NCI-H526 (cell line): ENCODE results near the gene APC2.
A peak's percentile ranks its signal among the peaks of the same experiment; 100 is the strongest.
"Not testable (repeated sequence)": the region's sequence is repeated elsewhere in the genome, so short reads cannot be mapped to it uniquely, and the experiment has no call there.

ENCODE experiments used
- DNase-seq, 2 experiments: peaks; one replicate each; lab custom pipeline; 2025; lab: John Stamatoyannopoulos, UW

APC2 gene

GRCh38 chr19:1428738-1429391 is 21.1 kb upstream of the APC2 start:
- no peak for DNase-seq

- no peak for DNase-seq
Measured at GRCh38 chr19:1429750-1430149, 20.2 kb upstream of the APC2 start.

- DNase-seq, result no peak
Measured at GRCh38 chr19:1430246-1430645, 19.7 kb upstream of the APC2 start.

GRCh38 chr19:1431759-1432506 is 18.0 kb upstream of the APC2 start:
- no peak for DNase-seq

- DNase-seq, result no peak
Measured at GRCh38 chr19:1432507-1432887, 17.4 kb upstream of the APC2 start.

- DNase-seq, result no peak
Measured at GRCh38 chr19:1433119-1434039, 16.5 kb upstream of the APC2 start.

- no peak for DNase-seq
Measured at GRCh38 chr19:1434040-1434366, 15.9 kb upstream of the APC2 start.

- no peak for DNase-seq
Measured at GRCh38 chr19:1434577-1435060, 15.3 kb upstream of the APC2 start.

GRCh38 chr19:1435378-1435989 is 14.4 kb upstream of the APC2 start:
- DNase-seq, result no peak

- DNase-seq, result no peak
Measured at GRCh38 chr19:1437609-1438008, 12.3 kb upstream of the APC2 start.

GRCh38 chr19:1438035-1438932 is 11.6 kb upstream of the APC2 start, which contains the start of gene RPS15:
Gene RPS15 (plus strand): TSS chr19:1438396. CDS start chr19:1438426, 30 bp downstream.
- peak; percentile 55 to 90 for DNase-seq

GRCh38 chr19:1438933-1439354 is 11.0 kb upstream of the APC2 start:
- no peak for DNase-seq

- DNase-seq, result not testable (repeated sequence)
Measured at GRCh38 chr19:1439525-1440417, 10.2 kb upstream of the APC2 start.

GRCh38 chr19:1440418-1440801 is 9.5 kb upstream of the APC2 start:
- no peak for DNase-seq

GRCh38 chr19:1441022-1441426 is 8.9 kb upstream of the APC2 start:
- DNase-seq, result no peak

- DNase-seq, result no peak
Measured at GRCh38 chr19:1441677-1442438, 8.1 kb upstream of the APC2 start.

- DNase-seq, result peak in 1 of 2 experiments; percentile 59
Measured at GRCh38 chr19:1445185-1445931, 4.6 kb upstream of the APC2 start.

- peak in 1 of 2 experiments; percentile 62 for DNase-seq
Measured at GRCh38 chr19:1445932-1446712, 3.8 kb upstream of the APC2 start.
